ENCODE results near the gene SLC22A8. TPM values are rescaled to one million over a fixed set of nuclear protein-coding genes. Genes with fewer than 3 reads are reported as not detected.

The SLC22A8 gene
- total RNA-seq, 1 experiment from 2014 or later: not detected

GRCh38 chr11:62983536-62984199 lies 32.0 kb downstream of the SLC22A8 start:
- peaks cover 52% of the 10 kb centered on the region for H3K27me3 ChIP-seq (ENCODE audit: low read length)
- H3F3A ChIP-seq (ENCODE audit: low read length, unreplicated experiment): no peaks in the 10 kb centered on the region
- CTCF ChIA-PET: no interaction called here
- H3K36me3 ChIP-seq (ENCODE audit: low read depth, low read length): no peaks in the 10 kb centered on the region
- DNase-seq (no peak), ATAC-seq (no peak)
- H2AFZ ChIP-seq (ENCODE audit: low read length): no peak overlapping the region
- TF ChIP-seq CTCF (conservative IDR thresholded peaks at IDR 0.05; ENCODE audit: low read depth, low read length) (no peak), EZH2phosphoT487 (IDR thresholded peaks at IDR 0.05; ENCODE audit: borderline replicate concordance, low read length) (no peak), EZH2 (IDR thresholded peaks at IDR 0.05; ENCODE audit: low read length, unreplicated experiment) (no peak)
- no peaks in the 10 kb centered on the region for H3K9me2 ChIP-seq (replicated peaks; ENCODE audit: low read length)
- no peak overlapping the region for H3K4me2 ChIP-seq (ENCODE audit: low read length)
- POLR2A ChIA-PET (ENCODE audit: unreplicated experiment): no interaction called here
- intact Hi-C loops (cut with micrococcal nuclease): no loop called here
- H4K20me1 ChIP-seq (ENCODE audit: low read length): no peaks in the 10 kb centered on the region
- H3K9me3 ChIP-seq (ENCODE audit: low read length): no peaks in the 10 kb centered on the region
- H3K4me3 ChIP-seq (ENCODE audit: low read length): no peak overlapping the region
- H3K4me1 ChIP-seq (ENCODE audit: insufficient read depth, low read length): no peaks in the 10 kb centered on the region
- no peaks in the 10 kb centered on the region for H3K79me2 ChIP-seq (ENCODE audit: low read length)
- no peak overlapping the region for H3K9ac ChIP-seq (ENCODE audit: low read length)
- H3K27ac ChIP-seq (ENCODE audit: low read length): no peak overlapping the region
- no TSS peak for BruUV-seq (replicated peaks)

GRCh38 chr11:62981743-62982142 lies 33.9 kb downstream of the SLC22A8 start:
- intact Hi-C loops (cut with micrococcal nuclease): no loop called here
- H3K36me3 ChIP-seq (ENCODE audit: low read depth, low read length): no peaks in the 10 kb centered on the region
- H3K4me1 ChIP-seq (ENCODE audit: insufficient read depth, low read length): no peaks in the 10 kb centered on the region
- no peaks in the 10 kb centered on the region for H3K9me2 ChIP-seq (replicated peaks; ENCODE audit: low read length)
- CTCF ChIA-PET: no interaction called here
- no peak overlapping the region for H3K27ac ChIP-seq (ENCODE audit: low read length)
- H3K4me3 ChIP-seq (ENCODE audit: low read length): no peak overlapping the region
- DNase-seq (no peak), ATAC-seq (no peak)
- H3K9ac ChIP-seq (ENCODE audit: low read length): no peak overlapping the region
- no peaks in the 10 kb centered on the region for H3K79me2 ChIP-seq (ENCODE audit: low read length)
- no peaks in the 10 kb centered on the region for H3F3A ChIP-seq (ENCODE audit: low read length, unreplicated experiment)
- H3K9me3 ChIP-seq (ENCODE audit: low read length): no peaks in the 10 kb centered on the region
- BruUV-seq (replicated peaks): no TSS peak
- TF ChIP-seq EZH2phosphoT487 (IDR thresholded peaks at IDR 0.05; ENCODE audit: borderline replicate concordance, low read length): no peak
- TF ChIP-seq EZH2 (IDR thresholded peaks at IDR 0.05; ENCODE audit: low read length, unreplicated experiment): no peak
- no peak for TF ChIP-seq CTCF (conservative IDR thresholded peaks at IDR 0.05; ENCODE audit: low read depth, low read length)
- no peaks in the 10 kb centered on the region for H4K20me1 ChIP-seq (ENCODE audit: low read length)
- H2AFZ ChIP-seq (ENCODE audit: low read length): no peak overlapping the region
- POLR2A ChIA-PET (ENCODE audit: unreplicated experiment): no interaction called here
- H3K4me2 ChIP-seq (ENCODE audit: low read length): no peak overlapping the region
- H3K27me3 ChIP-seq (ENCODE audit: low read length): peaks cover 46% of the 10 kb centered on the region

- CTCF ChIA-PET: no interaction called here
- Histone ChIP-seq H2AFZ (ENCODE audit: low read length) (no peak overlapping the region), H4K20me1 (ENCODE audit: low read length) (no peaks in the 10 kb centered on the region), H3K9me2 (replicated peaks; ENCODE audit: low read length) (no peaks in the 10 kb centered on the region), H3F3A (ENCODE audit: low read length, unreplicated experiment) (no peaks in the 10 kb centered on the region), H3K4me3 (ENCODE audit: low read length) (no peak overlapping the region), H3K4me1 (ENCODE audit: insufficient read depth, low read length) (no peaks in the 10 kb centered on the region), H3K4me2 (ENCODE audit: low read length) (no peak overlapping the region), H3K36me3 (ENCODE audit: low read depth, low read length) (no peaks in the 10 kb centered on the region), H3K79me2 (ENCODE audit: low read length) (no peaks in the 10 kb centered on the region), H3K9me3 (ENCODE audit: low read length) (no peaks in the 10 kb centered on the region), H3K9ac (ENCODE audit: low read length) (no peak overlapping the region), H3K27me3 (ENCODE audit: low read length) (peaks cover 42% of the 10 kb centered on the region), H3K27ac (ENCODE audit: low read length) (no peak overlapping the region)
- ATAC-seq (no peak), DNase-seq (peak; percentile 32)
- BruUV-seq (replicated peaks): no TSS peak
- TF ChIP-seq CTCF (conservative IDR thresholded peaks at IDR 0.05; ENCODE audit: low read depth, low read length): no peak
- no peak for TF ChIP-seq EZH2phosphoT487 (IDR thresholded peaks at IDR 0.05; ENCODE audit: borderline replicate concordance, low read length)
- TF ChIP-seq EZH2 (IDR thresholded peaks at IDR 0.05; ENCODE audit: low read length, unreplicated experiment): no peak
- intact Hi-C loops (cut with micrococcal nuclease): no loop called here
- POLR2A ChIA-PET (ENCODE audit: unreplicated experiment): no interaction called here
Measured at GRCh38 chr11:62980133-62980760, 35.4 kb downstream of the SLC22A8 start.

Data from PC-3 (cell line).